ENCODE measurements around the gene SPINDOC.
"Not testable (repeated sequence)": the region's sequence is repeated elsewhere in the genome, so short reads cannot be mapped to it uniquely, and the experiment has no call there.

Gene SPINDOC

DNA sequence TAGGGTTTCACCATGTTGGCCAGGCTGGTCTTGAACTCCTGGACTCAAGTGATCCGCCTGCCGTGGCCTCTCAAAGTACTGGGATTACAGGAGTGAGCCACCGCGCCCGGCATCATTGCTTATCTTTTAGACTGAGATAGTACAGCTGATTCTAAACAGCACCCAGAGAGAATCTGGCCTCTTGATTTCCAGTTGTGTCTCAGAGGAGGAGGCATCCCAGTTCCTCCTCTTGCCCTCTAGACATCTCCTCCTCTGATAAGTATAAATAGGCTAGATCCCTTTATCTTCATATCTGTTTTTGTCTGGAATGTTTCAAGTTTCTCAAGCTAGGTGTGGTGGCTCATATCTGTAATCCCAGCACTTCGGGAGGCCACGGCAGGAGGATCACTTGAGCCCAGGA is 32.7 kb downstream of the SPINDOC start:
- peak in 2 of 10 donors; percentile 21 to 49 for DNase-seq
- intact Hi-C loops (cut with DNase I): no loop called here

DNA sequence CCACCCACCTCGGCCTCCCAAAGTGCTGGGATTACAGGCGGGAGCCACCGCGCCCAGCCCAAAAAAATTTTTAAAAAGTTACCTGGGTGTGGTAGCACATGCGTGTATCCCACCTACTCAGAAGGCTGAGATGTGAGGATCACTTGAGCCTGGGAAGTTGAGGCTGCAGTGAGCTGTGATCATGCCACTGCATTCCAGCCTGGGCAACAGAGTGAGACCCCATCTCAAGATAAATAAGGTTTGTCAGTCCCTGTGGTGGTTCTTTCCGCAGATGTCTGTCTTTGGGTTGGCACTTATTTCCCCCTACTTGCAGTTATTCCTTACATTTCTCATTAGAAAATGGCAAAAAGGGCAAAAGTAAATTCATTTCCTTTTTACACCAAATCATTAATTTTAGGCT is 33.6 kb downstream of the SPINDOC start:
- intact Hi-C loops (cut with DNase I): no loop called here
- peak in 2 of 10 donors; percentile 7 to 12 for DNase-seq

DNA sequence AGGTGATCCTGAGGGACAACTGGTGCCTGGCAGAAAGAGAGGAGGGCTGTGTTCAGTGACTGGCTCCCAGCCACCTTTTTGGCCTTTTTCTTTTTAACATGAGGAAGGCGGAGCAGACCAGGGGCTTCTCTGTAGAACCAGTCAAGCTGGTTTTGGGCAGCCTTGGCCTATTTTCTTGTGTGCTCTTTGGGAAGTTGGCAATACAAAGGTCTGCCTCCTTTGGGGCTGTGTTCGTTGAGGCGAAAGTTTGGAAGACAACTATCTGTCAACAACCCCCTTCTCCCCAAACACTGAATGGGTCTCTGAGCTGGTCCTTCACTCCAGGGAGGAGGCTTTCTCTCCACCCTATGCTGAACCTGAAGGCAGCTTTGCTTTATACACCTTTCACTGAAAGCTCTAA is 34.1 kb downstream of the SPINDOC start:
- DNase-seq: peak in 2 of 10 donors; percentile 8 to 15
- intact Hi-C loops (cut with DNase I): no loop called here

DNA sequence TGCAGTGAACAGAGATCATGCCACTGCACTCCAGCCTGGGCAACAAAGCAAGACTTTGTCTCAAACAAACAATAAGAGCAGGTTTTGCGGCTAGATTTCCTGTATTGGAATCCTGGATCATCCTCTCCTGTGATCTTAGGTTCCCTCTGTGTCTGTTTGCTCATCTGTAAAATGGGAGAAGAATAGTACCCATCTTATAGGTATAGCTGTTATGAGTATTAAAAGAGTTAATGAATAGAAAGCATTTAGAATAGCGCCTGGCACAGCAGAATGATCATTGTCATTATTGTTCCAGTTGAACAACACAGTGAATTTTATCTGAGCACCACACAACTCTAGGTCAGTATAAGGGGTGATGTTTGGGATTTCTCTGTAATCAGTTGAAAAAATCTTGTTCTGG is 36.4 kb downstream of the SPINDOC start:
- intact Hi-C loops (cut with DNase I): no loop called here
- no peak for DNase-seq

DNA sequence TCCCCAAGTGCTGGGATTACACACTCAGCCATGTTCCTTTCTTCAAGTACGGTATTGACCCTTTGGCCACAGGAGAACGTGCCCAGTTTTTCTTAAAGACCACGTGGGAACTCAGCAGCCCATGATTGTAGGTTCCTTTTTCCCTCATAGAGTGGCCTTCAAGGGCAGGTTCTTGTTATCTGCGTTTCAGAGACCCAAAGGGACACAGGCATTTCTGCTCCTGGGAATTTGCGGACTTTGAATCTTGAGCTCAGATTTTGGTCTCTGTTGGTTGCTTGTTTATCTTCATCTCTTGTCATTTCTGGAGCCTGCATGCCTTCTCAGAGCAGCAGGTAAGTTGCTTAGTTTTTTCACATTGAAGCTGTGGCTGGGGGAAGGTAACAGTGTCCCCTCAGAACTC is 37.7 kb downstream of the SPINDOC start:
- peak in 1 of 10 donors; percentile 2 for DNase-seq
- intact Hi-C loops (cut with DNase I): no loop called here

DNA sequence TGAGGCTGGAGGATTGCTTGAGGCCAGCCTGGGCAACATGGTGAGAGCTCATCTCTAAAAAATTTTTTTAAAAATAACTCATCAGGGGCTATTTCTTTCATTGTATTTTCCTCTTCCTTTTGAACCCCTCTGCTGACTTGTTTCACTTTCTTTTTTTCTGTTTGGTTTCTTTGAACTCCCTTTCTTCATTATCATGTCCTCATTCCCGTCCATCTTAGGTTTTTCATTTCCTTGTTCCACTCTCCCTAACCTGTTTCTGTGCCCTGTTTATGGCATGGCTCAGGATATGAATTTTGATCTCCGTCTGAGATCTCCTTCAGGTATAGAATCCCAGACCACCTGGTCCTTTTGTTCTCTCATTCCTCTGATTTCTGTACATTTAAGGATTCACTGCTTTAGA is 38.1 kb downstream of the SPINDOC start:
- DNase-seq: peak in 1 of 10 donors; percentile 29
- intact Hi-C loops (cut with DNase I): no loop called here

DNA sequence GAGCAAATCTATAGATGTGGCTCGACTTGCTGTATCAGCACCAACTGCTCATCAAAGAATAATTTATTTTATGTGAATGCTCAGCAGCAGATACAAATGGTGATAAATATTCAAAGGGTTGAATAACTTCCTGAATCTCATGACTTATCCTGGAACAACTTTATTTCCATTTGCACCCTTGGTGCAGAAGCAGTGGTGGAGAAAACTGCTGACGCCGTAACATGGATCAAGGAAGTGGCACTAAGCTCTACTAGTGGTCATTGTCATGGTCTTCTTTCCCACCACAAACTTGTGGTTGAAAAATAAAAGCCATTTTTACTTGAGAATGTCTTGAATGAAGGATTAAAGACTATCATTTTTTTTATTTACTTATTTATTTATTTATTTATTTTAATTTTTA is 40.2 kb downstream of the SPINDOC start:
- peak in 1 of 10 donors; percentile 5 for DNase-seq
- intact Hi-C loops (cut with DNase I): no loop called here

DNA sequence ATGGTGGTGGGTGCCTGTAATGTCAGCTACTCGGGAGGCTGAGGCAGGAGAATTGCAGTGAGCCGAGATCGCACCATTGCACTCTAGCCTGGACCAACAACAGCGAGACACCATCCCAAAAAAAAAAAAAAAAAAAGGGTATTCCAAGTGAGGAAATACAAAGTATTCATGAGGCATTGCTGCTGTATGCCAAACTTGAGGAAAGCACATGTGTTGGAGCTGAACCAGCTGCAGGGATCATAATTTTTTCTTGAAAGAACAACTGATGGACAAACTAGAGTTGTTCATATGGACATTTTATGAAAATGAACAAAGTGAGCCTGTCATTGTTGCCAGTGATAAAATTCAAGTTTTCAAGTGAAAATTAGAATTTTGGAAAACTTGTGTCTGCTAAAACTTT is 41.4 kb downstream of the SPINDOC start:
- DNase-seq: peak in 1 of 10 donors; percentile 15
- intact Hi-C loops (cut with DNase I): no loop called here

DNA sequence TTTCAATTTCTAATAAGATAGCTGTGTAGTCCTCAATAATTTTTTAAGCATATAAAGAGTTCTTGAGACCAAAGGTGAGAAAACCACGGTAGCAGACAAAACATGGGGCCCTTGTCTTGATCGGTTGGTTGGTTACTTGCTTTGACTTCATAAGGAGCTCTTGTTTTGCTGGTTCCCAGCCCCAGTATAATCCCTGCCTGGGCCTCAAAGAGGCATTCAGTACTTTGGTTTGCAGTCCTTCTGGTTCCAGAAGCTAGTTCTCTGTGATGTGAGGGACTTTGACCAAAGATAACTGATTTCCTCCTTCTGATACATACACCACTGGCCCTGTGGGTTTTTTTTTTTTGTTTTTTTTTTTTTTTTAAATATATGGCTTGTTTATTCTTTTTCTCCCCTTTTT is 42.7 kb downstream of the SPINDOC start:
- DNase-seq: peak in 1 of 10 donors; percentile 24
- intact Hi-C loops (cut with DNase I): no loop called here

DNA sequence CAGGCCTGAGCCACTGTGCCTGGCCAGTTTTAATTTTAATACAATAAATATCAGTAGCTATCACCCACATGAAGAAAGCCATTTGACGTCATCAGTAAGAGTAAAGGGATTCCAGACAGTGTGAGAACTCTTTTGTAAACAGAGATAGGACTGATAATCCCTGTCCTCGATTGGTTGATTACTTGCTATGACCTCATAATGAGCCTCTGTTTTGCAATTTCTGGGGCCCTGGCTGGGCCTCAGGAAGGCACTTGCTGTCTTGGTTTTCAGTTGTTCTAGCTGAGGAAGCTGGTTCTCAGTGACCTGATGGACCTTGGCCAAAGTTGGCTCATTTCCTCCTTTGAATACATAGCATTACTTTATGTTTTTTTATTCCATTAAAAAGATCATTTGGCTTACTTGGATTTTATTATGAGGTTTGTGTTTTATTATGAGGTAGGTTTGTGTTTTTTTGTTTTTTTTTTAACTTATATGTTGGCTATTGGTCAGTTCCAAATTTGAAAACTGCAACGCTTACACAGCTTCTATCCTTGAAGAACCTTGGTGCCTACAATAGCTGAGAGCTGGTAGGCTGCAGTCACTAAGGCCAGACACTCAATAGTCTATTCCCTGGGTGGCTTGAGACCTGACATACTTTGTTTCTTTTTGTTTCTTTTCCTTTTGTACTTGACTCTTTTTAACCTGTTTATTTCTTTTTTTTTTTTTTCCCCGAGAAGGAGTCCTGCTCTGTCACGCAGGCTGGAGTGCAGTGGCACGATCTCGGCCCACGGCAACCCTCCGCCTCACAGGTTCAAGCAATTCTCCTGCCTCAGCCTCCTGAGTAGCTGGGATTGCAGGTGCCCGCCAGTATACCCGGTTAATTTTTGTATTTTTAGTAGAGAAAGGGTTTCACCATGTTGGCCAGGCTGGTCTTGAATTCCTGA is 45.6 kb downstream of the SPINDOC start:
- DNase-seq: peak in 2 of 10 donors; percentile 46 to 67
- intact Hi-C loops (cut with DNase I): no loop called here

DNA sequence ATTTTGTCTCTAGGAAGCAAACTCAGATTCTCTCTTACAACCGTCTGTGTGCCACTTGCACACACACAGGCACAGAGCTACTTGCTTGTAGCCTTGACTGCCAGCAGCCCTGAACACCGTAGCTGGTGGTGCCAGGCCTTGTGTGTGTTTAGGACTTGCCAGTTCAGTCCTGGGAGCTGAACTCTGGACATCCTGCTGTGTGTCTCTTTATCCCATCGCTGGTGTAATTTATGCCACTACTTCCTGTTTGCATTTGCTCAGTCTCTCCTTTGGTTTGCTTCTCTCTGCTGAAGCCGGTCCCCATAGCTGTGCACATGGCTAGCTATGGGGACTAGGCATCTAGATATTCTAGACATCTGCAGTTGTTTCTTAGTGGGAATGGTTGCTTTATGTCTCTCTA is 49.7 kb downstream of the SPINDOC start:
- intact Hi-C loops (cut with DNase I): no loop called here
- DNase-seq: peak in 2 of 10 donors; percentile 41 to 66

DNA sequence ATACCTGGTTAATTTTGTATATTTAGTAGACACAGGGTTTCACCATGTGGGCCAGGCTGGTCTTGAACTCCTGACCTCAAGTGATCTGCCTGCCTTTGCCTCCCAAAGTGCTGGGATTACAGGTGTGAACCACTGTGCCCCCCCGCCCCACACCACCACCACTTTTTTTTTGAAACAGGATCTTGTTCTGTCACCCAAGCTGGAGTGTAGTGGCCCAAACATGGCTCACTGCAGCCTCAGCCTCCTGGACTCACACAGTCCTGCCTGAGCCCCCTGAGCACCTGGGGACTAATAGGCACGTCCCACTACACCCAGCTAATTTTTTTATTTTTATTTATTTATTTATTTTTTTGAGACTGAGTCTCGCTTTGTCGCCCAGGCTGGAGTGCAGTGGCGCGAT is 50.4 kb downstream of the SPINDOC start:
- peak in 2 of 10 donors; percentile 16 to 52 for DNase-seq
- intact Hi-C loops (cut with DNase I): not testable (repeated sequence)

DNA sequence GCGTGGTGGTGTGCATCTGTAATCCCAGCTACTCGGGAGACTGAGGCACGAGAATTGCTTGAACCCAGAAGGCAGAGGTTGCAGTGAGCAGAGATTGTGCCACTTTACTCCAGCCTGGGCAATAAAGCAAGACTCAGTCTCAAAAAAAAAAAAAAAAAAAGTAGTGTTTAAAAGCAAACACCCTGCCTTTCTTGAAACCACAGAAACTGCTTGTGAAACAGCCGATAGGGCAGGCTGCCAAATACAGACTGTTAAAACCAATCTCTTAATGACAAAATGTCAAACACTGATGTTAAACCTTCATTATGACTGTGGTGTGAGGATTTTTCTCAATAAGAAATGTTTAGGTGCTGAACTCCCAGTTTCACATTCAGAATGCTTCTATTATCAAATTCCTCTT is 53.0 kb downstream of the SPINDOC start:
- intact Hi-C loops (cut with DNase I): no loop called here
- DNase-seq: peak in 1 of 10 donors; percentile 29

DNA sequence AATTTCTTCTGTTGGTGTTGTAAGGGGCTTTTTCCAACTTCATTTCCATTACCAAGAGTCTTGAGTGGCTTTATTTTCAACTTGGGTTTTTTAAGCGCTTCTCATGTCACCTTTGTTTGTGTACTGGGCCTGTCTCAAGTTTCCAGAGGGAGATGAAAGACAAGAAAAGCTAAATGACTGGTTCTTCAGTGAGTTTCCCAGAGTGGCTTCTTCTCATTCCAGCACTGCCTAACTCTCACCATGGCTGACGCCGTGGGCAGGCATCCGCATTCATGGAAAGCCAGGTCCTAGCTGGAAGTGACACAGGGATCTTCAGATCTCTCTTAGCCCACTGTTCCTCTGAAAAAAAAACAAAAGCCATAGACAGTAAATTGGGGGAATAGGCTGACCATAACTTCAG is 54.3 kb downstream of the SPINDOC start:
- intact Hi-C loops (cut with DNase I): no loop called here
- DNase-seq: peak in 2 of 10 donors; percentile 9 to 44

DNA sequence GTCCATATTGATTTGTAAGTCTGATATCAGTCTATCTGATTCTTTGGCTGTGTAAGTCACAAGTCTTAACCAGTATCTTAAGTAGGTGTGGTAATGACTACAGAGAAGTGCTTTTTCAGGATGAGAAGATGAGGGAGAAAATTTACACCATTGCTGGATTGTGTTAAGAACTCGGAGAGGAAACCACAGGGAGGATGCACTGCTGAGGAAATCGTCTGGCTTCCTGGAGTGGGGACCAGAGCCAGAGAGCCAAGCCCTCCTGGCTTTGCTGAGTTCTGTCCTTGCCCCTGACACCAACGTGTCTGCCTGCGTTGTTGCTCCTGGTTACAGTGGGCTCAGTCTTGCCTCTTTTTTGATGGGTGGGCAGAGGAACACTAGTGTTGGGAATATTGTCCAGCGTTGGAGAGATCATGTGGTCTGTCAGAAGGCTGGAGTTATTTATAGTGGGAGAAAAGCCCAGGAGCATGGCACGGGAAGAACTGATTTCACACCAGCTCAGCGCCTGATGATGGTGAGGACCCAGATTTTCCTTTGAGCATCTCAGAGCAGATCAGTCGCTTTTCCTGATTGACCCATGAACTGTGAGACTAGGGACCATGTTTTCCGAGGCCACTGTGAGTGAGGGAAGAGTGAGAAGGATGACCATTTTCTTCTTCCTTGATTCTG is 55.3 kb downstream of the SPINDOC start:
- peak in 1 of 10 donors; percentile 18 for DNase-seq
- intact Hi-C loops (cut with DNase I): no loop called here

DNA sequence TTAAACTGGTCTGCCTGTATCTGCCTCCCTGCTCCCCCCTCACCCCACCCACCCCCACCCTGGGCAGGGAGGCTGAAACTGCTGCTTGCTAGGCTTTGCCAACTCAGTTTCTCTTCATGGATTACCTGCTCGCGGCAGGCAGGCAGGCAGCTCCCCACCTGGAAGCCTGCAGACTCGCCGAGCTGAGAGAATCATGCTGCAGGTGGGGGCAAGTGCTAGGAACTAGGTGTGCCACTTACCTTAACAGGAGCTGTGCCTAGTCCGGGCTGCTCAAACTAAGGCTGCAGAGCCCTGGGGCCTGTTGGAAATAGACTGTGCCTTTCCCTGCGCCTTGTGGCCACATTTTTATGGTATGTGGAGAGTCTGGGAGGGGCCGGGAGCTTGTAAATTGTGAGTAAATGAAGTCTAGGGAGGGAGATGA is 55.9 kb downstream of the SPINDOC start:
- DNase-seq: peak in 2 of 10 donors; percentile 24 to 47
- intact Hi-C loops (cut with DNase I): no loop called here

DNA sequence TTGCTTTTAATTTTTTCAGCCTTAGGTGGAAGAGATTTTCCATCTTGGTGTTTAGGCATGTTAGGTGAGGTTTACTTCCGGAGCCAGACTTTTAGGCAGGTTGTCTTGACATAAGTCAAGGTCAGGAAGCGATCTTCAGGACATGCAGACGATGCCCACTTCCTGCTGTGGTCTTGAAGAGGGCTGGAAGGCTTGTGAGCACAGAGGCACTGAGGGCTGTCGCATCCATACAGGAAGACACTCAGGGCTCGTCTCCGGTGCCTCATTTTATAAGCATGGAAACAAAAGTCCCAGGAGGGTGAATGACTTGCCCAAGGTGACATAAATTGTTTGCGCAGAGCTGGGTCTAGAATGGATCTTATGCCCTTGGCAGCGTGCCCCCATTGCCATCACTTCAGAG is 56.4 kb downstream of the SPINDOC start:
- peak in 2 of 10 donors; percentile 23 to 53 for DNase-seq
- intact Hi-C loops (cut with DNase I): no loop called here

DNA sequence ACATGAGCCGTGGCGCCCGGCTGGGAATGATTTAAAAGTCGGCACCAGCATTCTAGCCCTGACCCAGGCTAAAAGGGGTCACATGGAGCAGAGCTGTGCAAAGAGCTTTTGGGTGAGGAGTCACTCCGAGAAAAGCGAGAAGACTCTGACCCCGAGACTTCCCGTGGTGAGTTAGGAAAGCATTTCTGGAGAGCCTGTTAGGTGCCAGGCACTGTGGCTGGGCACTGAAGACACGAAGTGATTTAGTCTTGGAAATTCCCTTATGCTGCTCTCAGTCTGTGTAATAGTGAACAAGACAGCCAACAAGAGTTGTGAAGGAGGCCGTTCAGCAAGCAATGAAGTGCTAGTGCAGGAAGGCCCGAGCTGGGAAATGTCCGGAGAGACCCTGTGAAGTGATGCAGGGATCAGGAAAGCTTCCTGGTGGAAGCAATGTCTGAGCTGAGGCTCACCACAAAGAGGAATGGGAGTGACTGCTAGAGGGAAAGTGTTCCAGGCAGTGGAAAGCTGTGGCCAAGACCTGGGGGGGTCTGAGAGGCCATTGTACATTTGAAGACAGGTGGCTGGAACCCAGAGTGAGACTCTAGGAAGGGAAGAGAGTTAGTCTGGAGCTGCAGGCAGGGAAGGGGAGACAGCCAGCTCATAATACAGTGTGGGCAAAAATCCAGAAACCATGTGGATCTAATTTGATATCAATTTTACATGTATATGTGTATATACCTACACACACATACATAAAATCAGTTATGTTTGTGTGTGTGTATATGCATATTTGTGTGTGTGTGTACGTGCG is 57.3 kb downstream of the SPINDOC start:
- DNase-seq: peak in 1 of 10 donors; percentile 24
- intact Hi-C loops (cut with DNase I): no loop called here

DNA sequence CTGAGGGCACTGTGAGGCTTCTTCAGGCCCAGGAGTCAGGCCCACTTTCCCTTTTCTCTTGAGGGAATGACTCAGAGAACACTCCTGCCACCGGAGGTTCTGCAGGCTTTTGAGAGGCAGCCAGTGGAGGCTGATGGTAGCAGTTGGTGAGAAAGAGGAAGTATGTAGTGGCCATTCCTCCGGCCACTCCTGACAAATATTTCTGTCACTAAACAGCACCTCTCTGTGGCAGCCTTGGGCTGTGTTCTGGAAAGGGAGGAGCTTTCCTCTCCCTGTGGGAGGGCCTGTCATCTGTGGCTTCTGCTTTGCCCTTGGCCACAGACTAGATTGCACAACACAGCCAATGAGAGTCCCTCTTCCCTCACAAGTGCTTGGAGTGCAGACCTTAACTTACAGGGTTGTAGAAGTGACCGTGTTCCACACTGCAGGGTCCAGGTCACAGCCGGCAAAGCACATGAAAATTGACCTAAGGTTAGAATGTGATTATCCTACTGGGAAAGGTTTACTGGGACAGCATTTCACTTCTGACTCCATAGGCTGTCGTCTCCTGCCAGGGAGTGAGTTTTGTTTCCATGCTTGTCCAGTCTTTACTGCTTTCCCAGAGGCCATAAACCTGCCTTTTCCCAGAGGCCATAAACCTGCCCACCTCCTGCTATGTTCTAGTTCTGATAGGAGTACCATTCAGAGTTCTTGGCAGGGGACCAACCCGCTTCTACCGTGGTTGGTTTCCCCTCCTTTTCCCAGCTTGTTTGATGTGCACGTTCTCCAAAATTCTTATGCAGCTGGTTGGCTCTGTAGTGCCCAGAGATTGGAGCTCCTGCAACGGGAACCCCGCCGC is 58.9 kb downstream of the SPINDOC start:
- peak; percentile 26 to 95 (median 74) for DNase-seq
- intact Hi-C loops (cut with DNase I): loop anchor here (2.0 kb wide), 1 partner anchor 35 kb away; no protein-coding TSS in a partner anchor

DNA sequence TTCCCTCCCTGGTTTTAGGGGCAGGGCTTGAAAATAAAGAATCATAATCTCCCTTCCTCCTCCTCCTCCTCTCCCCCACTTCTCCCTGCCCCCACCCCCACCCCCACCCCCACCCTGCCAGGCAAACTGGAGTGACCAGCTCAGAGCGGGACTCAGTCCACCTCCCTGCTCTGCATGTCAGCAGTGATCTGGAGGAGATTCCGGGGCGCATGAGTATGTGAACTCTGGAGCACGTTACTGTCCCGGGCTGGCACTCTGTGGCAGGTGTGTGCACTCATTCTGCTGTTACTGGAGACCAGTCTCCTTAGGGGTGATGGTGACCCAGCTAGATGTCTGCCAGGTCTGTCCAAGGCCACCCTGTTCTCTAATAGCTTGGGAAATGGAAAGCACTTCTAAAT is 59.5 kb downstream of the SPINDOC start:
- intact Hi-C loops (cut with DNase I): loop anchor here (2.0 kb wide), 1 partner anchor 36 kb away; no protein-coding TSS in a partner anchor
- DNase-seq: peak in 2 of 10 donors; percentile 62 to 64
